Suprapubic skin (tissue), 4 donors: ENCODE data around the gene KCNIP3. TPM values are rescaled to one million over a fixed set of nuclear protein-coding genes. Genes with fewer than 3 reads are reported as not detected.
A peak's percentile ranks its signal among the peaks of the same experiment; 100 is the strongest.

Source experiments
- DNase-seq, 2 donors: peaks; one replicate each; pipeline ENCODE4 v3.0.0-alpha.2; 2019; ENCODE audit warnings: low spot score in 2 of 2
- H3K27ac ChIP-seq: fragments of 200-600 bp; sonication (generic); one replicate; pipeline ENCODE4 v1.5.1; 2019
- H3K27me3 ChIP-seq: fragments of 200-600 bp; sonication (generic); one replicate; pipeline ENCODE4 v1.5.1; 2019
- H3K36me3 ChIP-seq: fragments of 200-600 bp; sonication (generic); one replicate; pipeline ENCODE4 v1.5.1; 2019
- H3K4me1 ChIP-seq: fragments of 200-600 bp; sonication (generic); one replicate; pipeline ENCODE4 v1.5.1; 2019
- H3K4me3 ChIP-seq: fragments of 200-600 bp; sonication (generic); one replicate; pipeline ENCODE4 v1.5.1; 2019; ENCODE audit warnings: mild to moderate bottlenecking
- H3K9me3 ChIP-seq: fragments of 200-600 bp; sonication (generic); one replicate; pipeline ENCODE4 v1.5.1; 2019
- EP300 ChIP-seq: sonication (generic); formaldehyde crosslinking; IDR thresholded peaks from one replicate; pipeline ENCODE4 v1.6.1; 2017; ENCODE audit warnings: antibody characterized with exemption
- POLR2A ChIP-seq, 2 donors: fragments of 450-650 bp; IDR thresholded peaks; one replicate each; pipeline ENCODE4 v1.6.1; 2017; ENCODE audit warnings: antibody characterized with exemption in 2 of 2, mild to moderate bottlenecking in 2 of 2, moderate library complexity in 2 of 2
- POLR2AphosphoS5 ChIP-seq, 3 donors: sonication (generic); formaldehyde crosslinking; IDR thresholded peaks; one replicate each; pipeline ENCODE4 v1.6.1; 2017; ENCODE audit warnings: antibody characterized with exemption in 3 of 3
- WGBS: methylation state at CpG from one replicate; pipeline ENCODE4 v1.1.5; 2018; 5-methylcytosine and 5-hydroxymethylcytosine counted together
- total RNA-seq, 4 donors: library from RNA; depleted of rRNA; stranded (reverse); fragments of >200 nt; gene quantifications; one replicate each; pipeline ENCODE4 v1.1.0, GENCODE V29; 2016
- TF ChIP-seq, protein P1 (sequence below), 2 donors: fragments of 200-600 bp in 1 of 2; fragments of 450-650 bp in 1 of 2; sonication (generic) in 1 of 2; IDR thresholded peaks; one replicate each; pipeline ENCODE4 v1.5.1; 2016 to 2019; ENCODE audit warnings: antibody characterized with exemption in 2 of 2, mild to moderate bottlenecking in 1 of 2, moderate library complexity in 1 of 2

KCNIP3 gene
- total RNA-seq, 4 donors from 2014 or later, result 7.1 to 21.6 (median 13.6) TPM

- no peak overlapping the region for H3K27ac ChIP-seq
- H3K27me3 ChIP-seq, result no peaks in the 10 kb centered on the region
- H3K4me1 ChIP-seq, result peaks cover 20% of the 10 kb centered on the region
- peak in 1 of 2 donors; percentile 29 for DNase-seq
- H3K9me3 ChIP-seq, result no peaks in the 10 kb centered on the region
- WGBS, result 87% methylated on average over 5 of the region's 5 CpGs
- peaks cover 13% of the 10 kb centered on the region for H3K36me3 ChIP-seq
- TF ChIP-seq POLR2AphosphoS5 (IDR thresholded peaks at IDR 0.05) (no peak), POLR2A (IDR thresholded peaks at IDR 0.05) (no peak), EP300 (no peak)
- TF ChIP-seq, protein P1, sequence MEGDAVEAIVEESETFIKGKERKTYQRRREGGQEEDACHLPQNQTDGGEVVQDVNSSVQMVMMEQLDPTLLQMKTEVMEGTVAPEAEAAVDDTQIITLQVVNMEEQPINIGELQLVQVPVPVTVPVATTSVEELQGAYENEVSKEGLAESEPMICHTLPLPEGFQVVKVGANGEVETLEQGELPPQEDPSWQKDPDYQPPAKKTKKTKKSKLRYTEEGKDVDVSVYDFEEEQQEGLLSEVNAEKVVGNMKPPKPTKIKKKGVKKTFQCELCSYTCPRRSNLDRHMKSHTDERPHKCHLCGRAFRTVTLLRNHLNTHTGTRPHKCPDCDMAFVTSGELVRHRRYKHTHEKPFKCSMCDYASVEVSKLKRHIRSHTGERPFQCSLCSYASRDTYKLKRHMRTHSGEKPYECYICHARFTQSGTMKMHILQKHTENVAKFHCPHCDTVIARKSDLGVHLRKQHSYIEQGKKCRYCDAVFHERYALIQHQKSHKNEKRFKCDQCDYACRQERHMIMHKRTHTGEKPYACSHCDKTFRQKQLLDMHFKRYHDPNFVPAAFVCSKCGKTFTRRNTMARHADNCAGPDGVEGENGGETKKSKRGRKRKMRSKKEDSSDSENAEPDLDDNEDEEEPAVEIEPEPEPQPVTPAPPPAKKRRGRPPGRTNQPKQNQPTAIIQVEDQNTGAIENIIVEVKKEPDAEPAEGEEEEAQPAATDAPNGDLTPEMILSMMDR (IDR thresholded peaks at IDR 0.05), result no peak
- no peak overlapping the region for H3K4me3 ChIP-seq
Observed at GRCh38 chr2:95380280-95380679, 83.1 kb downstream of the KCNIP3 start.

DNA sequence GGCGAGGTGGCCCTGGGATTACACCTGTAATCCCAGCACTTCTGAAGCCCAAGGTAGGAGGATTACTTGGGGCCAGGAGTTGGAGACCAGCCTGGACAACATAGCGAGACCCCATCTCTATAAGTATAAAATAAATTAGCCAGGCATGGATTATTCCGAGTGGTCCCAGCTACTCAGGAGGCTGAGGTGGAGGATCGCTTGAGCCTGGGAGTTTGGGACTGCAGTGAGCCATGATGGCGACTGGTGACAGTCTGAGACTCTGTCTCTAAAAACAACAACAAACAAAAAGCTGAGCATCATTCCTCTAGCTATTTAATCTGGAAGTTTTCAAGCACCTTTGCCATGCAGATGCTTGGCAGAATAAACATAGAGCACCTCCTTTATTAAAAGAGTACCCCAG is 83.6 kb downstream of the KCNIP3 start:
- Histone ChIP-seq H3K27me3 (no peaks in the 10 kb centered on the region), H3K4me1 (peaks cover 24% of the 10 kb centered on the region), H3K27ac (no peak overlapping the region), H3K9me3 (no peaks in the 10 kb centered on the region), H3K36me3 (peaks cover 13% of the 10 kb centered on the region), H3K4me3 (no peak overlapping the region)
- no peak for TF ChIP-seq POLR2A (IDR thresholded peaks at IDR 0.05)
- TF ChIP-seq EP300, result no peak
- no peak for TF ChIP-seq POLR2AphosphoS5 (IDR thresholded peaks at IDR 0.05)
- TF ChIP-seq, protein P1 (IDR thresholded peaks at IDR 0.05), result no peak
- DNase-seq, result peak in 1 of 2 donors; percentile 32
- 94% methylated on average over 5 of the region's 5 CpGs for WGBS

DNA sequence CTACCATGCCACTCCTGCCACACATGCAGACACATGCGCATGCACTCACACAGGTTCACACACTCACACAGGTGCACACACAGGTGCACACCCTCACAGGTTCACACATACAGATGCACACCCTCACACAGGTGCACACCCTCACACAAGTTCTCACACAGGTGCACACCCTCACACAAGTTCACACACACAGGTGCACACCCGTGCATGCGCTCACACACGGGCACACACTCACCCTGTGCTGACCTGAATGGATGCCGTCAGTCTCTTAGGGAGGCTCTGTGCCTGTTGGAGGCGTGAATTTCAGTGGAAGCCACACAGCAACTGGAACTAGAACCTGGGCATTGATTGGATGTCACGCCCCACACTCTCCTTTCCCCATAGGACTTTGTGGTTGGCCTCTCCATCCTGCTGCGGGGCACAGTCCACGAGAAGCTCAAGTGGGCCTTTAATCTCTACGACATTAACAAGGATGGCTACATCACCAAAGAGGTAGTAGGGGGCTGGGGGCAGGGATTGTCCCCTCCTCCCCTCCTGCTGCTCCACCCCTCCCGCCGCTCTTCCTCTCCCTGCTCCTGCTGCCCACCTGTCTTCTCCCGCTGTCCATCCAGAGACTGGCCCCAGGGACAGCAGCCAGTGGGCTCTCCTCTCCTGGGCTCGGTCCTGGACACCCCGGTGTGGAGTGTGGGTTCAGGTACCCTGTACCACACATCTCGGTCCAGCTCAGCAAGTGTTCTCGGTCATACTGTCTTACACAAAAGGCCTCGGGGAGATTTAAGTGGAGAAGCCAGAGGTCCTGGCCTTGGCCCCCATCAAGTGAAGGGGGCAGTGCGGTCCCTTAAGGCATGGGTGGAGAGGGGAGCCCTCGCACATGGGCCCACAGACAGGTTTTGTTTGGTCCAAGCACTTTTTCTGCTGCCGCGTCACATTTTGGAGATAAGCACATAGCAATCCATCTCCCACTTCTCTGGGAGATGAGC is 84.4 kb downstream of the KCNIP3 start:
- no peak overlapping the region for H3K27ac ChIP-seq
- peaks cover 32% of the 10 kb centered on the region for H3K4me1 ChIP-seq
- no peaks in the 10 kb centered on the region for H3K9me3 ChIP-seq
- H3K27me3 ChIP-seq, result no peaks in the 10 kb centered on the region
- no peak for TF ChIP-seq POLR2A (IDR thresholded peaks at IDR 0.05)
- TF ChIP-seq, protein P1 (IDR thresholded peaks at IDR 0.05), result no peak
- TF ChIP-seq POLR2AphosphoS5 (IDR thresholded peaks at IDR 0.05), result no peak
- no peak for TF ChIP-seq EP300
- H3K4me3 ChIP-seq, result no peak overlapping the region
- H3K36me3 ChIP-seq, result peaks cover 10% of the 10 kb centered on the region
- DNase-seq, result peak in 1 of 2 donors; percentile 67
- WGBS, result 84% methylated on average over 21 of the region's 22 CpGs

DNA sequence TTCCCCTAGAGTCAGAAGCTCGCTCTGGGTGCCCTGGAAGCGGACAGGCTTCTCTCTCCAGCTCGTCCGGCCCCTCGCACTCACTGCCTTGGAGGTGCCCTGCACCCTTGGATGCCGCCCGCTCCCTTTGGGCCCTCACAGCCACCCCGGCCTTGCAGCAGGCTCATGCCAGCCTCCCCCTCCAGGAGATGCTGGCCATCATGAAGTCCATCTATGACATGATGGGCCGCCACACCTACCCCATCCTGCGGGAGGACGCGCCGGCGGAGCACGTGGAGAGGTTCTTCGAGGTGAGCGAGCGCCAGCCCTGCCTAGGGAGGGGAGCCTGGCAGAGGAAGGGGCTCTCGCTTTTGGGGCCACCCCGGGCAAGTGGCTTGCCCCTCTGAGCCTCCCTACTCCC is 85.0 kb downstream of the KCNIP3 start:
- DNase-seq, result peak in 1 of 2 donors; percentile 76
- 95% methylated on average over 20 of the region's 20 CpGs for WGBS
- H3K27ac ChIP-seq, result no peak overlapping the region
- H3K9me3 ChIP-seq, result no peaks in the 10 kb centered on the region
- no peaks in the 10 kb centered on the region for H3K27me3 ChIP-seq
- peaks cover 5% of the 10 kb centered on the region for H3K36me3 ChIP-seq
- H3K4me3 ChIP-seq, result no peak overlapping the region
- TF ChIP-seq EP300, result no peak
- H3K4me1 ChIP-seq, result peaks cover 35% of the 10 kb centered on the region

- H3K4me1 ChIP-seq, result peaks cover 35% of the 10 kb centered on the region
- H3K36me3 ChIP-seq, result no peaks in the 10 kb centered on the region
- no peak for DNase-seq
- H3K9me3 ChIP-seq, result no peaks in the 10 kb centered on the region
- H3K27ac ChIP-seq, result no peak overlapping the region
- H3K4me3 ChIP-seq, result no peak overlapping the region
- 85% methylated on average over 10 of the region's 14 CpGs for WGBS
- TF ChIP-seq, protein P1 (IDR thresholded peaks at IDR 0.05), result no peak
- TF ChIP-seq POLR2AphosphoS5 (IDR thresholded peaks at IDR 0.05) (no peak), POLR2A (IDR thresholded peaks at IDR 0.05) (no peak), EP300 (no peak)
- no peaks in the 10 kb centered on the region for H3K27me3 ChIP-seq
Observed at GRCh38 chr2:95382686-95383634, 85.8 kb downstream of the KCNIP3 start.
